Activated CD4-positive, alpha-beta memory T cell treated with anti-CD3 and anti-CD28 coated beads for 36 hours (primary cell): ENCODE measurements around the gene PLXNB1. TPM values are rescaled to one million over a fixed set of nuclear protein-coding genes. Genes with fewer than 3 reads are reported as not detected.
A peak's percentile ranks its signal among the peaks of the same experiment; 100 is the strongest.

Experiments used
- CTCF ChIA-PET: fragments of 350-600 bp; sonication (Branson Sonifier 250); formaldehyde crosslinking; loops from one replicate; lab custom pipeline; 2021; ENCODE audit warnings: antibody characterized with exemption, inconsistent platforms; lab: Charles Lee
- POLR2A ChIA-PET: fragments of 350-600 bp; sonication (Branson Sonifier 250); formaldehyde crosslinking; loops from one replicate; lab custom pipeline; 2021; ENCODE audit warnings: antibody characterized with exemption; lab: Charles Lee
- DNase-seq: peaks from one replicate; pipeline ENCODE4 v3.0.0-alpha.2; 2020
- H3K27ac Mint-ChIP-seq: one replicate; pipeline ENCODE4 v1.8.0; 2021; ENCODE audit warnings: mixed read lengths
- H3K27me3 Mint-ChIP-seq: one replicate; pipeline ENCODE4 v1.8.0; 2021; ENCODE audit warnings: mixed read lengths
- H3K36me3 Mint-ChIP-seq: one replicate; pipeline ENCODE4 v1.8.0; 2021; ENCODE audit warnings: mixed read lengths
- H3K4me1 Mint-ChIP-seq: one replicate; pipeline ENCODE4 v1.8.0; 2021; ENCODE audit warnings: low read depth, mixed read lengths
- H3K4me3 Mint-ChIP-seq: one replicate; pipeline ENCODE4 v1.8.0; 2021; ENCODE audit warnings: mild to moderate bottlenecking, mixed read lengths
- H3K9me3 Mint-ChIP-seq: one replicate; pipeline ENCODE4 v1.8.0; 2021; ENCODE audit warnings: mixed read lengths
- intact Hi-C: fragments of 100-400 bp; cut with micrococcal nuclease; formaldehyde crosslinking; loops from one replicate; pipeline ENCODE4 v1.15.1; 2023
- total RNA-seq, 2 experiments: library from RNA; stranded (reverse); gene quantifications; one replicate each; pipeline ENCODE4 v1.2.3, GENCODE V29; 2021

The PLXNB1 gene
- total RNA-seq, 2 experiments from 2014 or later: 3.2 to 3.8 TPM

DNA sequence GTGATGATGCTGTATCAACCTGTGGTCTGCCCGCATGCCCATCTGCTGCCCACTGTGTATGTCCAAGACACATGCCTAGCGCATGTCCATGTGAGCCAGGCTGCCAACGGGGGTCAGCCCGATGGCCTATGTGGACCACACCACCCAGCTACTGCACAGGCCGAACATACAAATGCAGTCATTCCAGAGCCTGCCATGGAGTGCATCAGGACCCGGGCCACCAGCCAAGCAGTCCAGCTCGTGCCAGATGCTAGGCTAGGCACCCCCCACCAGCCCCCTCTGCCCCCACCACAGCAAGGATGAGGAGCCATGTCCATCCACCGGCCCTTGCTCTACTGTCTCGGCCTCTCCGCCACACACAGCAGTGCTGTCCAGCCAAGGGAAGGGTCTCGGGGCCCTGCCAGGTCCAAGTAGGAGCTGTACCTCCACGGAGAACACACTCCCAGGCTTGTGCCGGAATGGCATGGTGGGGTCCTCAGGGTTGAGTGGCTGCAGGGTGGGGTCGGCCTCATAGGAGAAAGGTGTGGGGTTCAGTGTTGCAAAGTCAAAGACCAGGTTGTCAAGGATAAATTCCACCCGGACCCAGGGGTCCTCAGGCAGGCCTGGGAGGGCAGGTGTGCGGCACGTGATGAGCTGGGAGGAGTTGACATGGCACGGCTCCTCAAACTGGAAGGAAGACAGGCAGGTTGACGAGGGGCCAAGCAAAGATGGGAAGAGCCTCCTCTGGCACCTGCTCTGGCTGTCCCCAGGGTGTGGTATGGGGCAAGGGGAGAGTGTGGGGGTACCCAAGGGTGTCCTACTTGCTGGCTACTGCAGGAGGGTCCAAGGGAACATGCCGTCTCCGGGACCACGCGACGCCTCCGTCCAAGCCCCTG is 15.3 kb downstream of the PLXNB1 start:
- Mint-ChIP-seq H3K9me3 (no peaks in the 10 kb centered on the region), H3K27ac (no peak overlapping the region), H3K4me1 (no peaks in the 10 kb centered on the region), H3K36me3 (no peaks in the 10 kb centered on the region), H3K4me3 (no peak overlapping the region), H3K27me3 (no peaks in the 10 kb centered on the region)
- POLR2A ChIA-PET: no interaction called here
- CTCF ChIA-PET: interaction anchor here (0.9 to 2.4 kb wide), 3 partner anchors 14 to 135 kb away, joined by 3 to 13 read pairs (median 3); no protein-coding TSS in a partner anchor
- intact Hi-C loops: no loop called here
- no peak for DNase-seq

DNA sequence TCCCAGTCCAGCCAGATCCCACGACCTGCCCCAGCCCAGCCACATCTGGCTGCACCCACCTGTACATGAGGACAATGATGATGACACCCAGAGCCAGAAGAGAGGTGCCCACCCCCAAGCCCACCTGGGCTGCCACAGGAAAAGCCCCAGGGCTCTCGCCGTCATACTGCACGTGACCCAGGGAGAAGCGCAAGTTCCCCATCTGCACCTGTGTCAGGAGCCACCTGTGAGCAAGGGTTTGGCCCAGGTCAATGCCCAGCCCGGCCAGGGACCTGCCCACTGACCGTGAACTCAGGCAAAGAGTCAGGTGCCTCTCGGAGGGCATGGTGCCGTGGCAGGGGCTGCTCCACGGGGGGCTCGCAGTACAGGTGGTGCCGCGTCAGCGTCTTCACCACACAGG is 16.3 kb downstream of the PLXNB1 start:
- H3K4me1 Mint-ChIP-seq: no peaks in the 10 kb centered on the region
- intact Hi-C loops: no loop called here
- no peak for DNase-seq
- ChIA-PET POLR2A (no interaction called here), CTCF (interaction anchor here (1.0 to 3.4 kb wide), 3 partner anchors 13 to 140 kb away, joined by 3 to 13 read pairs (median 3); no protein-coding TSS in a partner anchor)
- no peaks in the 10 kb centered on the region for H3K36me3 Mint-ChIP-seq
- H3K27me3 Mint-ChIP-seq: no peaks in the 10 kb centered on the region
- no peaks in the 10 kb centered on the region for H3K9me3 Mint-ChIP-seq
- no peak overlapping the region for H3K4me3 Mint-ChIP-seq
- H3K27ac Mint-ChIP-seq: no peak overlapping the region

DNA sequence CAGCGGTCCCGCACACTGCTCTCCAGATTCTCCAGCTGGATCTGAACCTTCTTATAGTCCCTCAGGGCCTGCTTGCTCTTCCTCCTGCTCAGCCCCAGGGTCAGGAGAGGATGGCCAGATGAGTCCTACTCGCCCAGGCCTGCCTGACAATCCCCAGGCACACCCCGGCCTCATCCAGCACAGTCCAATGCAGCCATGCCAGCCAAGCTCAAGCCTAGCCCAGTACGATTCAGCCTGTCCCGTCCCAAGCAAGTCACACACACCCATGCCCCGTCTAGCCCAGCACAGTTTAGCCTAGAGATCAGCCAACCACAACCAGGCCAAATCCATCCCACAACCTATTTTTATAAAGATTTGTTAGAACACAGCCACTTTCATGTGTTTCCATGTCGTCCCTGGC is 16.8 kb downstream of the PLXNB1 start:
- no peaks in the 10 kb centered on the region for H3K27me3 Mint-ChIP-seq
- CTCF ChIA-PET: interaction anchor here (1.0 to 3.4 kb wide), 3 partner anchors 12 to 139 kb away, joined by 3 to 13 read pairs (median 3); no protein-coding TSS in a partner anchor

DNA sequence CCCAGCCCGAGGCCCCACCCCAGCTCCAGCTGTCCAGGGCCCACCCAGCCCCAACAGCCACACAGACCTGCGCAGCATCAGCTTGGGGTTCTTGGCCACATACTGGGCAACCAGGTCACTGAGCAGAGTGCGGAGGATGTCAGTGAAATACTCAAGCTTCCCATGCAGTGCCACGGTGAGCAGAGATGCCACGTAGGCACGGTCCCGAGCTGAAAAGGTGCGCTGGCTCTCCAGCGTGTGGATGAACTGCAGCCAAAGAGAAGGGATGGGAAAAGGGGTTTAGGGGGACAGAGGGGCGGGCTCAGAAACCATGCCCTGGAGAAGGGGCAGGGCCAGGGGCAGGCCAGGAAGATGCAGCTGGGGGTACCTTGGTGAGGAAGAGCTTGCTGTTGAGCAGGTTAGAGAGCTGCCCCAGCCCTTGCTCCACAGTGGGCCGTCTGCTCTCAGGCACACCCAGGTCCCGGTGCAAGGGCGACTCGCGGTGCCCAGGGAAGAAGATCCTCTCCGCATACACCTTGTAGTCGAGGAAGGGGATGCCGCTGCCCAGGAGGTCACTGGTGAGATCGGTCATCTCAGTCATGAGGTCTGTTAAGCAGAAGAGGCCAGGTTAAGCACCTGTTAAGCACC is 17.4 kb downstream of the PLXNB1 start:
- intact Hi-C loops: no loop called here
- Mint-ChIP-seq H3K4me3 (no peak overlapping the region), H3K36me3 (no peaks in the 10 kb centered on the region), H3K27ac (no peak overlapping the region), H3K9me3 (no peaks in the 10 kb centered on the region), H3K27me3 (no peaks in the 10 kb centered on the region), H3K4me1 (no peaks in the 10 kb centered on the region)
- CTCF ChIA-PET: interaction anchor here (1.0 to 3.6 kb wide), 4 partner anchors 11 to 139 kb away, joined by 3 to 14 read pairs (median 8); no protein-coding TSS in a partner anchor
- no peak for DNase-seq
- POLR2A ChIA-PET: no interaction called here

More for the DNA sequence above, 16.8 kb downstream of the PLXNB1 start:
- Mint-ChIP-seq H3K36me3 (no peaks in the 10 kb centered on the region), H3K4me3 (no peak overlapping the region), H3K4me1 (no peaks in the 10 kb centered on the region), H3K27ac (no peak overlapping the region), H3K9me3 (no peaks in the 10 kb centered on the region)
- DNase-seq: no peak
- intact Hi-C loops: no loop called here
- POLR2A ChIA-PET: no interaction called here

DNA sequence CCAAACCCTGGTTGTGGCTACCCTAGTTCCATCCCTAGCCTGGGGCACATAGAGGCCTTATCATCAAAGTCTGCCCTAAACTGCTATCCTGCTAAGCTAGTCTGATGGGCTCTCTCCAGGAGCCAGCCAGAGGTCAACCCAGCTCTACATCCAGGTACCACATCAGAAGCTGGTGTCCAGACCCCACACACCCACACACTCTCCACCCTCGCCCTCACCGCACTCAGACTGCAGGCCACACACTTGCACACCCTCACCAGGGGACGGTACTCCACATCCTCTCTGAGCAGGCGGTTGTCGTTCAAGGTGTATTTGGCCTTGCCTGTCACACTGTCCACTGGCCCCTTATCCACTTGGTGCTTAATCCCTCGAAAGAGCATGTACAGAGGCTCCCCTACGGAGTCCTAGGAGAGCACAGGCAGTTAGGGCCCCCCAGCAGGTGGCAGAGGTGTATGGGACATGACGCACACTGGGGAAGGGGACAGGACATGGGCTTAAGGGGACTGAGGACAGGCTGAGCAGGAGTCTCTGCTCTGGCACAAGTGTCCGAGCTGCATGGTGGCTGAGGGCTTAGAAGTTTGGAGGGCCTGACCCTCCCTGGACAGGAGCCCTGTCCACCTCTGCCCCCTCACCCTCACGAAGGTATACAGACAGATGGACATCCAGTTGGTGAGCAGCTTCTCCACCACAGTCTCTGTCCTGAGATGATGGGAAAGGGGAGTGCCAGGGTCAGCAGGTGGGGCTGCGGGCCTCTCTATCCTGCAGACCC is 18.1 kb downstream of the PLXNB1 start:
- ChIA-PET CTCF (interaction anchor here (3.4 to 3.6 kb wide), 2 partner anchors 11 to 24 kb away, joined by 13 to 14 read pairs; no protein-coding TSS in a partner anchor), POLR2A (no interaction called here)
- no peak for DNase-seq
- no peaks in the 10 kb centered on the region for H3K27me3 Mint-ChIP-seq
- intact Hi-C loops: no loop called here
- no peaks in the 10 kb centered on the region for H3K9me3 Mint-ChIP-seq
- H3K27ac Mint-ChIP-seq: no peak overlapping the region
- H3K4me3 Mint-ChIP-seq: no peak overlapping the region
- no peaks in the 10 kb centered on the region for H3K36me3 Mint-ChIP-seq
- no peaks in the 10 kb centered on the region for H3K4me1 Mint-ChIP-seq

DNA sequence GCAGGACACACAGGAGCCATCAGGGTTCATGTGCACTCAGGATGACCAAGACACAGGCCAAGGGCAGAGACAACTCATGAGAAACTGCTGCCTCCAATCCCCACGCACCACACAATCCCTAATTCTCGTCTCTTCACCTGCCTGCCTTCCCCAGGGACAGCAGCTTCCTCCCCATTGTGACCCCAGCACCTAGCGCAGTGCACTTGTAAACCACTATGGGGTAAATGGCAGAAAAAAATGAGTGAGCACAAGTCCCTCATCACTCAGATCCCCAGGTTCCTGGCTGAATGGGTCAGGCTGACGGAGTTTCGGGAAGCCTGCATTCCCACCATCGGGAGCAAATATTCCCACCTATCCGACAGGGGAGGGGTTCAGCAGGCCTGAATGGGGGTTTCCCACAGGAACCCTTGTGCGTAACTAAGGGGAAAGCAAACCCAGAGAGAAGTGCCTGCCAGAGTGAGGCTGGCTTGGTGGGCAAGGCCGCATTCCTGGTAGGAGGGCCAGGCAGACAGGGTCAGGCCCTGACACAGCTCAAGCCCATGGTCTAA is 18.8 kb downstream of the PLXNB1 start:
- Mint-ChIP-seq H3K27me3 (no peaks in the 10 kb centered on the region), H3K27ac (no peak overlapping the region), H3K9me3 (no peaks in the 10 kb centered on the region), H3K4me1 (no peaks in the 10 kb centered on the region), H3K36me3 (no peaks in the 10 kb centered on the region), H3K4me3 (no peak overlapping the region)
- CTCF ChIA-PET: interaction anchor here (3.4 to 3.6 kb wide), 2 partner anchors 10 to 25 kb away, joined by 13 to 14 read pairs; no protein-coding TSS in a partner anchor
- intact Hi-C loops: no loop called here
- no peak for DNase-seq
- POLR2A ChIA-PET: no interaction called here

DNA sequence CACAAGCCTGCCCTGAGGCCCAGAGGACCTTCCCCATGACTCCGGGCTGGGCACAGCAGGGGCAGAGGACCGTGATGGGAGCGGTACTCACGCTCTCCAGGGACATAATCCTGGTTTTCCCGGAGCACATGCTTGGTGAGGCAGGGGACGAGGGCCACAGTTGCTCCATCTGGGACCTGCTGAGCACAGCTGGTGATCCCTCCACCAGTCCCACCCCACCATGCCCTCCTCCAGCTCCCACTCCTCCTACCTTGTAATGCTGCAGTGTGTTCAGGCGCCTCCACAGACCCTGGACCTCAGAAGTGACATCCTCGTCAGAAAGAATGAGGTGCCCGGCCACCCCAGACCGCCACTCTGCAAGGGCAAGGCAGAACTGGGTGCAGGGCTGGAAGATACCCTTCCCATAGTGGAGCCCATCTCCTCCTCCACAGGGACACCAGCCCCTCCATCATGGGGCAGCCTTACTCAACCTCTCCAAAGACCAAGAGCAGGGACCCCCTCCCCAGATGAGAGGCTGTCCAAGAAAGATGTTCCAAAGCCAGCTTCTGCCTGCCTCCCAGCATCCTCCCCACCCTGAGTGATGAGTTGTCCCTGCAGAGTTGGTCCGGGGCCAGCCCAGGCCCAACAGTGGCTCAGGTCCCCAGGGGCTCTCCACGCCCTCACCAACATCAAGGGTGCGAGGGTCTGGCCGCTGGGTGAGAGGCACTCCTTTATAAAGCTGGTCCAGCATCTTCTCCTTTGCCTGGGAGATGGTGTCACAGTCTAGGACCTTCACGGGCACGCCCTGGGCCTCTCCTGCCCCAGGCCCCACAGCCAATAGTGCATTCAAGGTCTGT is 19.5 kb downstream of the PLXNB1 start:
- ChIA-PET CTCF (interaction anchor here (3.4 to 3.6 kb wide), 2 partner anchors 10 to 26 kb away, joined by 13 to 14 read pairs; no protein-coding TSS in a partner anchor), POLR2A (no interaction called here)
- no peak for DNase-seq
- Mint-ChIP-seq H3K4me3 (no peak overlapping the region), H3K27me3 (no peaks in the 10 kb centered on the region), H3K9me3 (no peaks in the 10 kb centered on the region), H3K36me3 (no peaks in the 10 kb centered on the region), H3K4me1 (no peaks in the 10 kb centered on the region), H3K27ac (no peak overlapping the region)
- intact Hi-C loops: no loop called here

DNA sequence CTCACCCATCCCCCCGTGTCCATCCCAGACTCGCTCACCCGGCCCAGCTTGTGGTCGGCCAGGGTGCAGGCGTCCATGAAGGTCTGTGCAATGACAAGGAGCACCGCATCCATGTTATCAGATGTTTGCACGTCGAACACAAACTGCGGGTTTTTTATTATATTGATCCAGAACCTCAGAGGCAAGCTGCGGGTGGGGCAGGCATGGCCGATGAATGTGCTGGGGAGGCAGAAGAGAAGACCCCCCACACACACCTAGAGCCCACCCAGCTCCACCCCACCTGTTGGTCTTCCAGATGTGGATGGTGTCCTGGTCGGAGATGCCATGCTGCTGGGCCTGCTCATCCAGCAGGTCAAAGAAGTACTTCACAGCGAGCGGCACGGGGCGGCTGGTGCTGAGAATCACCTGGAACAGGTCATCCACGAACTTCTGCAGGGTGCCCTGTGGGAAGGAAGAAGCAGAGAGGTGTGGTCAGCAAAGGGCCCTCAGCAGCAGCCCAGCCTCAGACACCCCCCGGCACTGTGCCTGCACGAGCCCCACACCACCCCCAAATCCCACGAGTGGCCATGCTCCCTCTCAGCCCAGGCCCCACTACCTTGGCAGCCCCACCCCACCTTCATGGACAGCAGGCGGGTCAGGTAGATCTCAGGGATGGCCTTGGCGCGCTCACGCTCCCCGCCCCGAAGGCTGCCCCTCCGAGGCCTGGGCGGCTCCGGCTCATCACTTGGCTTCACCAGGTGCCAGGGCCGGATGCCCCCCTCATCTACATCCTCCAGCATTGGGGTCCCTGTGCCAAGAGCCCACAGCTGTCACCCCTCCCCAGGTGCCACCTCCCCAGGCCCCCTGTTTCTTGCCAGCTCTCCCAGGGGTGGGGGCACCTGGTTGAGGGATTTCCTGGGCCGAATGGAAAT is 20.3 kb downstream of the PLXNB1 start:
- POLR2A ChIA-PET: no interaction called here
- Mint-ChIP-seq H3K27ac (no peak overlapping the region), H3K9me3 (no peaks in the 10 kb centered on the region), H3K4me1 (no peaks in the 10 kb centered on the region), H3K27me3 (no peaks in the 10 kb centered on the region), H3K4me3 (no peak overlapping the region), H3K36me3 (no peaks in the 10 kb centered on the region)
- DNase-seq: peak; percentile 3
- CTCF ChIA-PET: interaction anchor here (2.8 to 3.6 kb wide), 2 partner anchors 9 to 26 kb away, joined by 14 to 25 read pairs; no protein-coding TSS in a partner anchor
- intact Hi-C loops: no loop called here

DNA sequence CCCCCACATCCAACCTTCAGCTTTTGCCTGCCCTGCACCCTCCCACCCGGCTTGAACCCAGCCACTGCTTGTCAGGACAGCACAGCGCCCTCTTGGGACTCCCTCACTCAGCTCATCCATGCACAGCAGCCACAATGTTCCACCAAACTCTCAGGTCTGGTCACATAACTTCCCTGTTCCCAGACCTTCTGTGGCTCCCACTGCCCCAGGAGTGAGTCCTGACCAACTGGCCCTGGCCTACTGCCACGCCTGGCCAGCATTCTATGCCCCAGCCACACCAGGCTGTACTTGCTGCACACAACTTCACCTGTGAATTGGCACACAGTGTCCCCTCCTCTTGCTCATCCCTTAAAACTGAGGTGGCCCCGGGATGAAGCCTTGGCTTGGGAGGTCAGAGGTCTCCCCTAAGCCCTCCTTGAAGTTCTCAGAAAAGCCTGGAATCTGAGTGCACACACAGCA is 21.0 kb downstream of the PLXNB1 start:
- H3K36me3 Mint-ChIP-seq: no peaks in the 10 kb centered on the region
- intact Hi-C loops: no loop called here
- DNase-seq: peak; percentile 15
- H3K4me1 Mint-ChIP-seq: no peaks in the 10 kb centered on the region
- CTCF ChIA-PET: interaction anchor here (2.8 to 3.6 kb wide), 2 partner anchors 8 to 26 kb away, joined by 14 to 25 read pairs; no protein-coding TSS in a partner anchor
- no peaks in the 10 kb centered on the region for H3K9me3 Mint-ChIP-seq
- H3K27me3 Mint-ChIP-seq: no peaks in the 10 kb centered on the region
- no peak overlapping the region for H3K4me3 Mint-ChIP-seq
- POLR2A ChIA-PET: no interaction called here
- H3K27ac Mint-ChIP-seq: no peak overlapping the region

DNA sequence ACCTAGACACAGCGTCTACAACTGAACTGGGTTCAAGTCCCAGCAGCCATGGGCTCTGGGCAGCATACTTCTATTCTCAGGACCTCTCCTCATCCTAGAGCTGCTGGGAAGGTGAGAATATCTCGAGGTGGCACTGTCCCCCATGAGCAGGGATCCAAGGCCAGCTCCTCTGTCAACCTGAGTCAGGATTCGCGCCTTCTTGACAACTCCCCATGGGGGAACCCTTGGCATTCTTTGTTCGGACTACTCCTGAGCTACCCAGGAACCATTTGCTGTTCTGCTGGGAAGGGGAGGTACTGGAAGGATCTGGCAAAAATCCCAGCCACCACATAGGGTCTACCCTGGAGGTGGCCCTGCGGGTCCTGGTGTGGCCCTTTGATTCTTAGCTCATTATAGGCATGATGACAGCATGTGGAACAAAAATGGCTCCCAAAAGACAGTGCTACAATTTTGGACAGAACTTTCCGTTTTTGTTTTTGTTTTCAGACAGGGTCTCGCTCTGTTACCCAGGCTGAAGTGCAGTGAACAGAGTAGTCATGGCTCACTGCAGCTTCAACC is 22.3 kb downstream of the PLXNB1 start:
- Mint-ChIP-seq H3K4me1 (no peaks in the 10 kb centered on the region), H3K27me3 (no peaks in the 10 kb centered on the region), H3K27ac (no peak overlapping the region), H3K9me3 (no peaks in the 10 kb centered on the region), H3K4me3 (no peak overlapping the region), H3K36me3 (no peaks in the 10 kb centered on the region)
- no peak for DNase-seq
- POLR2A ChIA-PET: no interaction called here
- CTCF ChIA-PET: interaction anchor here (0.5 to 2.8 kb wide), 6 partner anchors 8 to 197 kb away, joined by 3 to 25 read pairs (median 3); no protein-coding TSS in a partner anchor
- intact Hi-C loops: no loop called here
